HepG2 (cell line): Measurements from ENCODE around the gene MICAL3. TPM values are rescaled to one million over a fixed set of nuclear protein-coding genes. Genes with fewer than 3 reads are reported as not detected.

ENCODE experiments used
- ARNTL ChIP-seq: sonication (generic); formaldehyde crosslinking; IDR thresholded peaks from 2 replicates; pipeline ENCODE4 v1.4.0; 2020; ENCODE audit warnings: mild to moderate bottlenecking, missing genetic modification reagents
- EED ChIP-seq: sonication (generic); formaldehyde crosslinking; IDR thresholded peaks from 2 replicates; pipeline ENCODE4 v1.5.0; 2020; ENCODE audit warnings: mild to moderate bottlenecking, missing genetic modification reagents
- ETV5 ChIP-seq: IDR thresholded peaks from 2 replicates; pipeline ENCODE4 v1.6.1; 2018; ENCODE audit warnings: missing biosample characterization, missing genetic modification reagents, inconsistent platforms, borderline replicate concordance
- HDAC1 ChIP-seq: sonication (generic); formaldehyde crosslinking; IDR thresholded peaks from 2 replicates; pipeline ENCODE4 v1.5.1; 2020; ENCODE audit warnings: mild to moderate bottlenecking, missing genetic modification reagents
- HIVEP1 ChIP-seq: sonication (generic); formaldehyde crosslinking; IDR thresholded peaks from 2 replicates; pipeline ENCODE4 v1.4.0; 2020; ENCODE audit warnings: mild to moderate bottlenecking, missing genetic modification reagents
- KDM5A ChIP-seq: fragments of 200-600 bp; sonication (generic); IDR thresholded peaks from 2 replicates; pipeline ENCODE4 v1.7.0; 2018; ENCODE audit warnings: antibody characterized with exemption, mild to moderate bottlenecking, low read length, borderline replicate concordance
- MED1 ChIP-seq: sonication (generic); formaldehyde crosslinking; IDR thresholded peaks from 2 replicates; pipeline ENCODE4 v1.4.0; 2020; ENCODE audit warnings: missing genetic modification reagents
- PAX8 ChIP-seq: sonication (generic); formaldehyde crosslinking; IDR thresholded peaks from 2 replicates; pipeline ENCODE4 v1.8.0; 2022; ENCODE audit warnings: mild to moderate bottlenecking, missing genetic modification reagents, borderline replicate concordance
- PCBP2 ChIP-seq: fragments of 200-400 bp; formaldehyde crosslinking; optimal IDR thresholded peaks from 2 replicates; pipeline ENCODE3; 2018; ENCODE audit warnings: low read length, low read depth; ENCODE audit not compliant: poor library complexity, severe bottlenecking
- SUZ12 ChIP-seq: fragments of 150-350 bp; IDR thresholded peaks from 2 replicates; pipeline ENCODE4 v1.6.1; 2014; ENCODE audit warnings: low read depth, low read length
- ZNF138 ChIP-seq: sonication (generic); formaldehyde crosslinking; IDR thresholded peaks from 2 replicates; pipeline ENCODE4 v1.5.0; 2020; ENCODE audit warnings: mild to moderate bottlenecking, low read depth, missing genetic modification reagents
- ZNF329 ChIP-seq: sonication (generic); formaldehyde crosslinking; IDR thresholded peaks from 2 replicates; pipeline ENCODE4 v1.9.0; 2021; ENCODE audit warnings: low read depth, mild to moderate bottlenecking, missing genetic modification reagents
- ZNF773 ChIP-seq: sonication (generic); formaldehyde crosslinking; IDR thresholded peaks from 2 replicates; pipeline ENCODE4 v1.4.0; 2020; ENCODE audit warnings: missing genetic modification reagents, borderline replicate concordance
- polyA plus RNA-seq, 8 experiments: library from polyadenylated mRNA; depleted of rRNA in 3 of 8; stranded (reverse) in 7 of 8; unstranded in 1 of 8; fragments of >200 nt; fragmentation: Illumina TruSeq in 4 of 8; extraction: Trizol in 4 of 8; gene quantifications; 2 replicates each; pipeline versions ENCODE4 v1.2.1 to v1.2.3, GENCODE V29; 2011 to 2016; ENCODE audit warnings: low read depth in 4 of 8, missing spikeins in 1 of 8, mixed read lengths in 1 of 8; ENCODE audit not compliant: insufficient read depth in 1 of 8
- total RNA-seq, 5 experiments: library from RNA; depleted of rRNA; stranded (reverse); fragments of >200 nt; fragmentation: Illumina TruSeq; extraction: Trizol; gene quantifications; 2 replicates each; pipeline ENCODE4 v1.2.3, GENCODE V29; 2016; ENCODE audit warnings: low read depth in 1 of 5
- TF ChIP-seq, protein P1 (sequence below): sonication (generic); formaldehyde crosslinking; IDR thresholded peaks from 2 replicates; pipeline ENCODE4 v1.4.0; 2020; ENCODE audit warnings: low read depth, mild to moderate bottlenecking, missing genetic modification reagents
- TF ChIP-seq, protein P2 (sequence below): sonication (generic); formaldehyde crosslinking; IDR thresholded peaks from 2 replicates; pipeline ENCODE4 v1.4.0; 2020; ENCODE audit warnings: missing genetic modification reagents
- TF ChIP-seq, protein P3 (sequence below): sonication (generic); formaldehyde crosslinking; IDR thresholded peaks from 2 replicates; pipeline ENCODE4 v1.8.0; 2022; ENCODE audit warnings: missing genetic modification reagents, mild to moderate bottlenecking, borderline replicate concordance
- TF ChIP-seq, protein P4 (sequence below): sonication (generic); formaldehyde crosslinking; IDR thresholded peaks from 2 replicates; pipeline ENCODE4 v1.8.0; 2022; ENCODE audit warnings: missing genetic modification reagents, low read depth, mild to moderate bottlenecking, borderline replicate concordance
- TF ChIP-seq, protein P5 (sequence below): sonication (generic); formaldehyde crosslinking; IDR thresholded peaks from 2 replicates; pipeline ENCODE4 v1.9.0; 2022; ENCODE audit warnings: missing genetic modification reagents, mild to moderate bottlenecking, borderline replicate concordance
- TF ChIP-seq, protein P6 (sequence below): sonication (generic); formaldehyde crosslinking; IDR thresholded peaks from 2 replicates; pipeline ENCODE4 v1.4.0; 2020; ENCODE audit warnings: missing genetic modification reagents; ENCODE audit errors: not compliant biosample characterization
- TF ChIP-seq, protein P7 (sequence below): sonication (generic); formaldehyde crosslinking; IDR thresholded peaks from 2 replicates; pipeline ENCODE4 v1.8.0; 2022; ENCODE audit warnings: mild to moderate bottlenecking, missing genetic modification reagents, moderate library complexity

MICAL3 gene
- total and polyA plus RNA-seq, 2 of the 13 experiments (the other 11 are each of a cell fraction or from before 2014, with no cell fraction given): 5.3 to 12.5 TPM

DNA sequence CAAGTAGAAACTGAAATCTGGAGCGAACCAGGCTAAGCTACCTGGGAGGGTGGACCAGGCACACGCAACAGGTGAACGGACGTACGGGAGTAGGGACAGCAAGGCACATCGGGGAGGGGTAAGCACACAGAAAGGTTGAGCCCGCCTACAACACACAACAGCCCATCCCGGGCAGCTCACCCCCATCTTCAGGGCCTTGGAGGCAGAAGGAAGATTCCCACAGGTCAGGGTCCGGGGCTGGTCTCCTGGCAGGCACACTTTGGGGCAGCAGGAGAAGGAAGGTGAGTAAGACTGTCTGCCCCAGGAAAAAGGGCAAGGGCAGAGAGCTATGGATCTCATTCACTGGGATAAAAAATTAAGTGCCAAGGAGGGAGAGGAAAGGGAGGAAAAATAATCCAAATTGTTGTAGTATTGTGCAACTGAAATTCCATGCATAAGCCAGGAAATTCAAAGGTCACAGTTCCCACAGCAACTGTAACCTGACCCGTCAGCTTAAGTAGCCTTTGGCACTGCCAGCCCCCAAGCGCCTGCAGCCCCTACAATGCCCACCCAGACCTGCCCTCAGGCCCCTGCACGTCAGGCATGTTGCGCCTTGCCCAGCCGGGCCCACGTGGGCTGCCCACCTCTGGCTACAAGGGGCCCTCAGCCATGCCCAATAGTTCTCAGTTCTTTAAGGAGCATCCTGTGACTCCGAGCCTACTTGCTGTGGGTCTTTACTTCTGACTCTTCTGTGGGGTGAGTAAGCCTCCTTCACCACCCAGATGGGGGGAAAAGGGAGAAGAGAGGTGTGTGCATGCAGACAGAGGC lies 51.8 kb downstream of the MICAL3 start (continued):
- TF ChIP-seq, protein P1, sequence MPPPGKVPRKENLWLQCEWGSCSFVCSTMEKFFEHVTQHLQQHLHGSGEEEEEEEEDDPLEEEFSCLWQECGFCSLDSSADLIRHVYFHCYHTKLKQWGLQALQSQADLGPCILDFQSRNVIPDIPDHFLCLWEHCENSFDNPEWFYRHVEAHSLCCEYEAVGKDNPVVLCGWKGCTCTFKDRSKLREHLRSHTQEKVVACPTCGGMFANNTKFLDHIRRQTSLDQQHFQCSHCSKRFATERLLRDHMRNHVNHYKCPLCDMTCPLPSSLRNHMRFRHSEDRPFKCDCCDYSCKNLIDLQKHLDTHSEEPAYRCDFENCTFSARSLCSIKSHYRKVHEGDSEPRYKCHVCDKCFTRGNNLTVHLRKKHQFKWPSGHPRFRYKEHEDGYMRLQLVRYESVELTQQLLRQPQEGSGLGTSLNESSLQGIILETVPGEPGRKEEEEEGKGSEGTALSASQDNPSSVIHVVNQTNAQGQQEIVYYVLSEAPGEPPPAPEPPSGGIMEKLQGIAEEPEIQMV (CRISPR knock-in tag): no peak
- TF ChIP-seq, protein P2, sequence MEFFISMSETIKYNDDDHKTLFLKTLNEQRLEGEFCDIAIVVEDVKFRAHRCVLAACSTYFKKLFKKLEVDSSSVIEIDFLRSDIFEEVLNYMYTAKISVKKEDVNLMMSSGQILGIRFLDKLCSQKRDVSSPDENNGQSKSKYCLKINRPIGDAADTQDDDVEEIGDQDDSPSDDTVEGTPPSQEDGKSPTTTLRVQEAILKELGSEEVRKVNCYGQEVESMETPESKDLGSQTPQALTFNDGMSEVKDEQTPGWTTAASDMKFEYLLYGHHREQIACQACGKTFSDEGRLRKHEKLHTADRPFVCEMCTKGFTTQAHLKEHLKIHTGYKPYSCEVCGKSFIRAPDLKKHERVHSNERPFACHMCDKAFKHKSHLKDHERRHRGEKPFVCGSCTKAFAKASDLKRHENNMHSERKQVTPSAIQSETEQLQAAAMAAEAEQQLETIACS (CRISPR knock-in tag): no peak
- TF ChIP-seq KDM5A (no peak), MED1 (peak; percentile 58), ZNF773 (CRISPR knock-in tag) (no peak), EED (CRISPR knock-in tag) (no peak), HIVEP1 (CRISPR knock-in tag) (0 out of 2 replicates have a peak, but pooled peaks have one; percentile 26), ZNF138 (CRISPR knock-in tag) (no peak), PAX8 (CRISPR knock-in tag) (no peak), SUZ12 (no peak), PCBP2 (no peak), HDAC1 (CRISPR knock-in tag) (no peak), ZNF329 (CRISPR knock-in tag) (no peak), ETV5 (CRISPR knock-in tag) (peak; percentile 65), ARNTL (no peak; the same call in 1 of the 2 replicates)
- TF ChIP-seq, protein P3, sequence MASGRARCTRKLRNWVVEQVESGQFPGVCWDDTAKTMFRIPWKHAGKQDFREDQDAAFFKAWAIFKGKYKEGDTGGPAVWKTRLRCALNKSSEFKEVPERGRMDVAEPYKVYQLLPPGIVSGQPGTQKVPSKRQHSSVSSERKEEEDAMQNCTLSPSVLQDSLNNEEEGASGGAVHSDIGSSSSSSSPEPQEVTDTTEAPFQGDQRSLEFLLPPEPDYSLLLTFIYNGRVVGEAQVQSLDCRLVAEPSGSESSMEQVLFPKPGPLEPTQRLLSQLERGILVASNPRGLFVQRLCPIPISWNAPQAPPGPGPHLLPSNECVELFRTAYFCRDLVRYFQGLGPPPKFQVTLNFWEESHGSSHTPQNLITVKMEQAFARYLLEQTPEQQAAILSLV: peak; percentile 50; the same call in 1 of the 2 replicates
- TF ChIP-seq, protein P4, sequence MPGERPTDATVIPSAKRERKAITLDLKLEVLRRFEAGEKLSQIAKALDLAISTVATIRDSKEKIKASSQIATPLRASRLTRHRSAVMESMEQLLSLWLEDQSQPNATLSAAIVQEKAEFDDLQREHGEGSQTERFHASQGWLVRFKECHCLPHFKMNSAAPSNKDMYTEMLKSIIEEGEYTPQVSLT (CRISPR knock-in tag): no peak
- TF ChIP-seq, protein P5, sequence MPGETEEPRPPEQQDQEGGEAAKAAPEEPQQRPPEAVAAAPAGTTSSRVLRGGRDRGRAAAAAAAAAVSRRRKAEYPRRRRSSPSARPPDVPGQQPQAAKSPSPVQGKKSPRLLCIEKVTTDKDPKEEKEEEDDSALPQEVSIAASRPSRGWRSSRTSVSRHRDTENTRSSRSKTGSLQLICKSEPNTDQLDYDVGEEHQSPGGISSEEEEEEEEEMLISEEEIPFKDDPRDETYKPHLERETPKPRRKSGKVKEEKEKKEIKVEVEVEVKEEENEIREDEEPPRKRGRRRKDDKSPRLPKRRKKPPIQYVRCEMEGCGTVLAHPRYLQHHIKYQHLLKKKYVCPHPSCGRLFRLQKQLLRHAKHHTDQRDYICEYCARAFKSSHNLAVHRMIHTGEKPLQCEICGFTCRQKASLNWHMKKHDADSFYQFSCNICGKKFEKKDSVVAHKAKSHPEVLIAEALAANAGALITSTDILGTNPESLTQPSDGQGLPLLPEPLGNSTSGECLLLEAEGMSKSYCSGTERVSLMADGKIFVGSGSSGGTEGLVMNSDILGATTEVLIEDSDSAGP: peak; percentile 60; the same call in 1 of the 2 replicates
- TF ChIP-seq, protein P6, sequence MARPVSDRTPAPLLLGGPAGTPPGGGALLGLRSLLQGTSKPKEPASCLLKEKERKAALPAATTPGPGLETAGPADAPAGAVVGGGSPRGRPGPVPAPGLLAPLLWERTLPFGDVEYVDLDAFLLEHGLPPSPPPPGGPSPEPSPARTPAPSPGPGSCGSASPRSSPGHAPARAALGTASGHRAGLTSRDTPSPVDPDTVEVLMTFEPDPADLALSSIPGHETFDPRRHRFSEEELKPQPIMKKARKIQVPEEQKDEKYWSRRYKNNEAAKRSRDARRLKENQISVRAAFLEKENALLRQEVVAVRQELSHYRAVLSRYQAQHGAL: no peak
- TF ChIP-seq, protein P7, sequence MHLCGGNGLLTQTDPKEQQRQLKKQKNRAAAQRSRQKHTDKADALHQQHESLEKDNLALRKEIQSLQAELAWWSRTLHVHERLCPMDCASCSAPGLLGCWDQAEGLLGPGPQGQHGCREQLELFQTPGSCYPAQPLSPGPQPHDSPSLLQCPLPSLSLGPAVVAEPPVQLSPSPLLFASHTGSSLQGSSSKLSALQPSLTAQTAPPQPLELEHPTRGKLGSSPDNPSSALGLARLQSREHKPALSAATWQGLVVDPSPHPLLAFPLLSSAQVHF (CRISPR knock-in tag): no peak
